Measurements from ENCODE around the gene GNAL.

The GNAL gene

GRCh38 chr18:11923450-11923849, 234.4 kb downstream of the GNAL start:
- H3K4me1 ChIP-seq (ENCODE audit: insufficient read depth, low read length): no peaks in the 10 kb centered on the region
- peaks cover 3% of the 10 kb centered on the region; the same call in 1 of the 2 replicates for H3K36me3 ChIP-seq (ENCODE audit: insufficient read depth, low read length)
- no peaks in the 10 kb centered on the region for H3K9me3 ChIP-seq (ENCODE audit: control insufficient read depth, insufficient read depth, low read length)
- no peak overlapping the region for H3K9ac ChIP-seq (ENCODE audit: low read depth, low read length)

GRCh38 chr18:11925800-11926481, 236.9 kb downstream of the GNAL start:
- Histone ChIP-seq H3K9me3 (ENCODE audit: control insufficient read depth, insufficient read depth, low read length) (no peaks in the 10 kb centered on the region), H3K36me3 (ENCODE audit: insufficient read depth, low read length) (peaks cover 3% of the 10 kb centered on the region; the same call in 1 of the 2 replicates), H3K9ac (ENCODE audit: low read depth, low read length) (no peak overlapping the region), H3K4me1 (ENCODE audit: insufficient read depth, low read length) (no peaks in the 10 kb centered on the region)

GRCh38 chr18:11927497-11927896, 238.4 kb downstream of the GNAL start:
- Histone ChIP-seq H3K4me1 (ENCODE audit: insufficient read depth, low read length) (no peaks in the 10 kb centered on the region), H3K9ac (ENCODE audit: low read depth, low read length) (no peak overlapping the region), H3K36me3 (ENCODE audit: insufficient read depth, low read length) (peaks cover 3% of the 10 kb centered on the region; the same call in 1 of the 2 replicates)

GRCh38 chr18:11932393-11932792, 243.3 kb downstream of the GNAL start:
- Histone ChIP-seq H3K36me3 (ENCODE audit: insufficient read depth, low read length) (no peaks in the 10 kb centered on the region), H3K9ac (ENCODE audit: low read depth, low read length) (no peak overlapping the region), H3K4me1 (ENCODE audit: insufficient read depth, low read length) (no peaks in the 10 kb centered on the region), H3K9me3 (ENCODE audit: control insufficient read depth, insufficient read depth, low read length) (no peaks in the 10 kb centered on the region)

More at GRCh38 chr18:11927497-11927896, 238.4 kb downstream of the GNAL start:
- H3K9me3 ChIP-seq (ENCODE audit: control insufficient read depth, insufficient read depth, low read length): no peaks in the 10 kb centered on the region
